Skin epidermis (tissue), 12 donors: Measurements from ENCODE around the gene ZFYVE26.

ENCODE experiments used
- H3K27ac ChIP-seq, 21 experiments: fragments of 200-600 bp; sonication (generic) in 11 of 21; one replicate each; pipeline ENCODE4 v1.5.0; 2020; ENCODE audit warnings: mild to moderate bottlenecking in 3 of 21, inconsistent platforms in 2 of 21, moderate library complexity in 2 of 21
- H3K4me3 ChIP-seq, 7 experiments: fragments of 200-600 bp; sonication (generic) in 2 of 7; one replicate each; pipeline ENCODE4 v1.5.0; 2020; ENCODE audit warnings: inconsistent platforms in 2 of 7, mild to moderate bottlenecking in 2 of 7, moderate library complexity in 1 of 7

The ZFYVE26 gene

DNA sequence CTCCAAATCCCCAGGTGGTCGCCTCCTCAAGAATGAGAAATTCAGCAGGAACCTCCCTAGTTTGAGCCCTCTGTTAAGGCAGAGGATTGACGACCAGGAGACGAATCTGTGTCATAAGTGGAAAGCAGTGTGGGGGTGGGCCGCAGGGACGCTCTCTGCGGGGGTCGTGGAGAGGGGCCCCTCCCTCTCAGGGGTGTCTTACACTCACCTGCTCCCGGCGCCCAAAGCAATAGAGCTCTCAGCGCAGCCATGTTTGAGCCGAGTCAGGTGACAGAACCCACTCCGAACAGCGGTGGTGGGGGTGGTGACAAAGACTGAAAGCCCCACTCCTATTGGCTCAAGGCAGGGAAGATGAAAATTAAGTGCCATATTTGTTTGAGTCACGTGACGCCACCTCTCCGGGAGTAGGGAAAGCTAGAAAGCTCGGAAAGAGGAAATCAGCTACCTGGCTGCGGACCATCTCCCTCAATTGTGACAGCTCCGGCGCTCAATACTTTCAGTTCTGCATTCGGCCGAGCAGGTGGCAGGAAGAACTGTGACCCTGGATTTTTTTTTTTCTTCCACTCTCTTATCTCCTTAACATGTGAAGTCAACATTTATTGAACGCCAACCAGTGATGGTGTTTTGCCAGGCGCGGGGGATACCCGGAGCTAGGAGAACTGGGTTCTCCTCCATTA lies at the start of gene ZFYVE26:
TSS of gene ZFYVE26 (minus strand) at position 265 of the 677 bp plus-strand sequence. CDS start 627 bp downstream, outside the sequence.
- Histone ChIP-seq H3K27ac (peak within 1 kb of the TSS in 20 of 21 experiments; percentile 68 to 90 (median 82)), H3K4me3 (peak within 1 kb of the TSS; percentile 55 to 93 (median 79))

- no peak overlapping the region for H3K27ac ChIP-seq
- no peak overlapping the region for H3K4me3 ChIP-seq
These were observed 46.8 kb upstream of the ZFYVE26 start for GRCh38 chr14:67863223-67863622.

- Histone ChIP-seq H3K27ac (no peak overlapping the region), H3K4me3 (no peak overlapping the region)
These were observed 42.9 kb upstream of the ZFYVE26 start for GRCh38 chr14:67859169-67859749.

DNA sequence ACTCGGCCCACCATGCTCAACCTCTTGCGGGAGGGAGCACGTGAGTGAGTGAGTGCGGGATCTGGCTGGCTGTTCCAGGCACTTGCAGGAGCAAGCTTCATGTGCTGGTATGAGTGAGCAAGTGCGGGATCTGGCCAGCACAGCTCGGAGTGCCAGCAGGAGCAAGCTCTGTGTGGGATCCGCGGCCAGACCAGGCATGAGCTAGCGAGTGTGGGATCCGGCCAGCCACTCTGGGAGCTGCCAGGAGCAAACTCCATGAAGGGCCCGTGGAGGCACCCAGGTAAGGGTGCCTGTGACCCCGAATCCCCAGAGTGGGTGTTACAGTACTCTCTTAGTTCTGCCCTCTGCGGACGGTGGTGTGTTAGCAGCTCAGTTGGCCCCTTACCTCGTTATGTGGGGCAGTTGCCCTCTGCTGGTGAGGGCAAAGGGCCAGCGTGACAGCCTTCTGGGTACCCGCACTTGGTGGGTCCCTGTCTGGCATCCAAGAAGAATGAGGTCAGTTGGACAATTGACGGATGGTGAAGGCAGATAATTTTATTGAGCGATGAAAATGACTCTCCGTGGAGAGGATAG lies 41.5 kb upstream of the ZFYVE26 start:
- H3K27ac ChIP-seq = no peak overlapping the region

DNA sequence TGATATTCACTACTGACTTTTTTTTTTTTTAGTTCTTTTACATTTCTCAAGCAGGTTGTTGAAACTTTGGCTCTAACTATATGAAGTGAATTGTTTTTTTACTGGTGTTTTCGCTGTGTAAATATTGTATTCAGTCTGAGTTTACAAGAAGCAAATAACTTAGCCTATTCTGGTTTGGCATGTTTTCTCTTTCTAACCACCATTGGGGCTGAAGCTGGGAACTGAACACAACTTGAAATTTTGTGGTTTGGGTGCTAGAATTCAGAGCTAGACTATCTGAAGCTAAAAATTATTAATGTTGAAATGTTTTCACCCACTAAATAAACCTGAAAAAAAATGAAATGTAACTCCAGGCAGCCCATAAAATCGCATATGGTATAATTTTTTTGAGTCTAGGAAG lies 40.4 kb upstream of the ZFYVE26 start:
- Histone ChIP-seq H3K27ac (no peak overlapping the region), H3K4me3 (no peak overlapping the region)

More for the DNA sequence above, 41.5 kb upstream of the ZFYVE26 start:
- no peak overlapping the region for H3K4me3 ChIP-seq

- H3K4me3 ChIP-seq = no peak overlapping the region
- H3K27ac ChIP-seq = peak overlapping the region in 2 of 21 experiments; percentile 1 to 28
These were observed 37.3 kb upstream of the ZFYVE26 start for GRCh38 chr14:67853715-67854114.

DNA sequence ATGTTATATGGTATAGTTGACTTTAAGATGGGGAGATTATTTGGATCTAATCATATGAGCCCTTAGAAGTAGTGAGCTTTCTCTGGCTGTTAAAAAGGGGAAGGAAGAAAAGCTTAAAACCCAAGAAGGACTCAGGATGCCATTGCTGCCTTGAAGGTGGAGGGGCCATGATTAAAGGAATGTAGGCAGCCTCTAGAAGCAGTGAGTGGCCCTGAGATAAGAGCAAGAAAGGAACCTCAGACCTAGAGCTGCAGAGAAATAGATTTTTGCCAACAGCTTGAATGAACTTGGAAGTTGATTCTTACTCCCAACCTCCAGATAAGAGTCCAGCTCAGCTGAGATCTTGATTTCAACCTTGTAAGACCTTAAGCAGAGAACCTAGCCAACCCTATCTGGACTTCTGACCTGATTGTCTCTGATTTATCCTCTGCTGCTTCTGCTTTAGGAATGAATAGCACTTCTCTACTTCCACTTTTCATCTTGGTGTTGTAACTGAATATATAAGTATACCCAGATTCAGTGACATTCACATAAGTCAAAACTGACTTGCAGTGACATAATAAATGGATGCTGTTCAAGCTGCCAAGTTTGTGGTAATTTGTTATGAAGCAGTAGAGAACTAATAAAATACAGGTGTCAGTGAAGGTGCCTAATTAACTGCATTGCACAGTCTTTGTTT lies 36.7 kb upstream of the ZFYVE26 start:
- Histone ChIP-seq H3K4me3 (no peak overlapping the region), H3K27ac (peak overlapping the region in 3 of 21 experiments; percentile 15 to 63 (median 28))

DNA sequence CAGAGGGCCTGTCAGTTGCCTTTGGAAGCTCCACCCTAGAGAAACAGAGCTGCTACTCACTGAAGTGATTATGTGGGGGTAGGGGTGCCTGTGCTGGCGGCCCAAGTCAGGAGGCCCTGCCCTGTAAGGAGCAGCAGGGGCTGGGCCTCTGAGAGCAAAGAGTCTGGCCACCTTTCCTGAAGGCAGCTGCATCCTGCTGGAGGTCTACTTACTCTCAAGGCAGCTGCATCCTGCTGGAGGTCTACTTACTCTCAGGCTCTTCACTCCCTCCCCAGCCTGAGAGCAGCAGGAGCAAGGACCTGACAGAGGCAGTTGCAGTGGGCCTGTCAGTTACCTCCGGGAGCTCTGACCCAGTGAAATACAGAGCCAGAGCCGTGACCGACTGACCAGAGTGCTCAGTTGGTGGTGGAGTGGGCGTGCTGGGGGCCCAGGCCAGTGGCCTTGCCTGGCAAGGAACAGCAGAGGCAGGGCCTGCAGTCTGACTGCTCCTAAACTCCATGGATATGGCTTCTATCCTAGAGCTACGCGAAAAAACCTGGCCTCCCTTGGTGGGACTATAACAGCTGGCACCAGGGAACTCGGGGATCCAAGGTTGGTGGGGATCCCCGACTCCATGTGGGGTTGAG lies 35.5 kb upstream of the ZFYVE26 start:
- no peak overlapping the region for H3K4me3 ChIP-seq
- peak overlapping the region in 2 of 21 experiments; percentile 14 to 20 for H3K27ac ChIP-seq

DNA sequence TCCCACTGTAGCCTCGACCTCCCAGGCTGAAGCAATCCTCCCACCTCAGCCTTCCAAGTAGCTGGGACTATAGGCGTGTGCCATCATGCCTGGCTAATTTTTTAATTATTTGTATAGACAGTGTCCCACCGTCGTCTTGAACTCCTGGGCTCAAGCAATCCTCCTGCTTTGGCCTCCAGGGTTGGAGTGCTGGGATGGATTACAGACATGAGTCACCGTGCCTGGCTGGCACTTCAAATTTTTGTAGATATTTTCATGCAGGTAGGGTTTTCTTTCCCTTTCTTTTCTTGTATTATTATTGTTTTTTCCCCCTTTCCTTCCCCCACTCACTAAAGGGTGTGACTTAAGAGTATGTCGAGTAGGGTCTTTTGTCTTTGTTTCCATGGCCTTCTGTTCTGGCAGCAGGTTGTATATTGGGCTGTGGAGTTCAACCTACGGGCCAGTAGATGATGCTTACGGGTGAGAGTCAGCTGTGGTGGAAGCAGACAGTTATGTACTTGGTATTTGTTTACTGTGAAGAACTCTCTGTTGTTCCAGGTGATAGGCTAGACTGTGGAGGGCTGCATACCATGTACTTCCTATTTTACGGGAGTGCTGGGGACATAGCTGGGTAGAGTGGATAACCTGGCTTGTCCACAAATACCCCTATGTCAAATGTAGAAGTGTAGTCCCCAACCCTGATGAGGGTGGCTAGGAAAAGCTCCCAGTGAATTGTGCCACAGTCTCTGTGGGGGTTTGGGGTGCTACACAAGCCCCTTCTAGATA lies 33.9 kb upstream of the ZFYVE26 start:
- no peak overlapping the region for H3K27ac ChIP-seq
- no peak overlapping the region for H3K4me3 ChIP-seq

DNA sequence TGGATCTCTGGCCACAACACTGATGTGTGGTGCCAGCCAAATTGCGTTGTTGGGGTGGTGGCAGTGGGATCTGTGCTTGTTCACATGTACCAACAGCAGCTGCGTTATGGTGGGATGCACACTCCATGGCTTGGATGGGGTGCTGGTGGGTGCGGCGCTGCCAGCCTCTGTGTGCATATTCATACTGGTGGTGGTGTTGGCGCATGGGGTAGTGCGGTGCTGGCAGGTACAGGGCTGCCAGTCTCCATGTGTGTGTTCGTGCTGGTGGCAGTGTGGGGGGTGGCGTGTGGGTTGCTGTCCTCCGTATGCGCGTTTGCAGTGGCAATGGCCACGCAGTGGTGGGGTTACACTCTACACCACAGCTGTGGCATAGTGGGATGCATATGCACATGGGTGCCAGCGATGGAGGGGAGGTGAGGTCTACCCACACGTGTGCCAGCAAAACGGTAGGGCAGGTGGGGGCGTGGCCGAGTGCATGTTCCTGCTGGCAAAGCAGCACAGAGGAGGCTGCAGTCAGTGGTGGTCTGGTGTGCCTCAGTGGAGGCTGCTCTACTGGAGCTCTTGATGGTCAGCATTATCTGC lies 29.7 kb upstream of the ZFYVE26 start:
- Histone ChIP-seq H3K27ac (no peak overlapping the region), H3K4me3 (no peak overlapping the region)

DNA sequence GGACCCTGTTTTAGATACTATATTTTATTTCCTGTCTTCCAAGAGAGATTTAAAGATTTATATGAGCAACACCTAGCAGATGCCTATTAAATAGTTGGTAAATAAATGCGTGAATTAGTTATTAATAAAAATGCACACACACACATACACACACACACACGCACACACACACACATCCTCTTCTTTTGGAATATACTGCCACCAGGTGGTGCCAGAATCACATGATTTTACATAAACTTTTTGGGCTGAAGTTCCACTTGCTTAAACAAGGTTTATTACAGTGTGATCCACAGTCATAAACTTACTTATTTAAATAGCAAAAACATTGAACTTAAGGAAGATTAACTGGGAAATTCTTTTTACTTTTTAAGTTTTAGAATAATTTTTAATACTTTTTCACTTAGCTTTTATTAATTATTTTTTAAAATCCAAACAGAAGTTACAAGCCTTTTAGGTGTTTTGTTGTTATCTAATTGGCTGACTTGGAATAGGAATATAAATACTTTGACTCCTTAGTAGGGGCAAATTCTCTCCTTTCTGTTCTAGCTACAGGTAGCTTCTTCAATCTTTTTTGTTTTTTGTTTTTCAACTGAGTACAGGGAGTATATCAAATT lies 20.7 kb upstream of the ZFYVE26 start:
- no peak overlapping the region for H3K4me3 ChIP-seq
- no peak overlapping the region for H3K27ac ChIP-seq

DNA sequence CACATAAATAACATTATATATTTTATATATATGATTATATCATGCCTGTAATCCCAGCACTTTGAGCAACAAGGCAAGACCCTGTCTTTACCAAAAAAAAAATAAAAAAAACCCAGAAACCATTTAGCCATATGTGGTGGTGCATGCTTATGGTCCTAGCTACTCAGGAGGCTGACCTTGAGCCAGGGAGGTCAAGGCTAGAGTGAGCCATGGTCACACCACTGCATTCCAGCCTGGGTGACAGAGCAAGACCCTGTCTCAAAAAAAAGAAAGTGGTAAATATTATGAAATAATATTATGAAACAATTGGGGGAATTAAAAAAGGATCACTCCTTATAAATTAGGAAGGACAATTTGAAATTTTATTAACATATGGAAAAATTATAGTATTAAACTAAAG lies 19.2 kb upstream of the ZFYVE26 start:
- H3K4me3 ChIP-seq = no peak overlapping the region

GRCh38 chr14:67833403-67833802 lies 17.0 kb upstream of the ZFYVE26 start:
- H3K4me3 ChIP-seq = no peak overlapping the region
- no peak overlapping the region for H3K27ac ChIP-seq

More for the DNA sequence above, 19.2 kb upstream of the ZFYVE26 start:
- no peak overlapping the region for H3K27ac ChIP-seq

DNA sequence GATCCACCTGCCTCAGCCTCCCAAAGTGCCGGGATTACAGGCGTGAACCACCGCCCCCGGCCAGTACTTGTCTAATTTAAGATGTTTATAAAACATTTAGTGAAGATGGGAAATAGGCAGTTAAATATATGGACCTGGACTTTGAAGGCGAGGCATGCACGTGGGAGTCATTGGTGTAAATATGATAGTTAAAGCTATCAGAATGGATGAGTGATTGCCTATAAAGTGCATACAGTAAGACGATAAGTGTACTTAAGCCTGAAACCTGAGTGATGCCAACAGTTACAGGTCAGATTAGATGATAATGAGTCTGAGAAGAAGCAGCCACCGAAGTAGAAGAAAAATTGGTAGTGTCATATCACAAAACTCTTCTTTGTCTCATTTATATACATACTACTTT lies 14.7 kb upstream of the ZFYVE26 start:
- Histone ChIP-seq H3K4me3 (no peak overlapping the region), H3K27ac (no peak overlapping the region)

DNA sequence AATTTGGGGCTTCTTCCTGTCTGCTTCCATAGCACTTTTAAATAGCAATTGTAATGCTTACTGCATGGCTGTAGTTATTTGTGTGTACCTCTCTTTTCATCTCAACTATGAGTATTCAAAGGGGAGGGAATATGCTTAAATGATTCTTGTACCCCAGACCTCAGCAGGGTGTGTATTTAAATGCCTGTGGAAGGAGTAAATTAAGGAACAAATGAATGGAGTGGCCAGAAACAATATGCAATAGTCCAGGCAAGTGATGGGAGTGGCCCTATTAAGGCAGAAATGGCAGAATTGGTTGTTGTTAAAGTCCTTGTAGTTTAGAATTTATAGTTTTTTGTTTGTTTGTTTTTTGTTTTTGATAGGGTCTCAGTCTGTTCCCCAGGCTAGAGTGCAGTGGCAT lies 4.7 kb upstream of the ZFYVE26 start:
- Histone ChIP-seq H3K27ac (peak overlapping the region in 2 of 21 experiments; percentile 4 to 85), H3K4me3 (no peak overlapping the region)

DNA sequence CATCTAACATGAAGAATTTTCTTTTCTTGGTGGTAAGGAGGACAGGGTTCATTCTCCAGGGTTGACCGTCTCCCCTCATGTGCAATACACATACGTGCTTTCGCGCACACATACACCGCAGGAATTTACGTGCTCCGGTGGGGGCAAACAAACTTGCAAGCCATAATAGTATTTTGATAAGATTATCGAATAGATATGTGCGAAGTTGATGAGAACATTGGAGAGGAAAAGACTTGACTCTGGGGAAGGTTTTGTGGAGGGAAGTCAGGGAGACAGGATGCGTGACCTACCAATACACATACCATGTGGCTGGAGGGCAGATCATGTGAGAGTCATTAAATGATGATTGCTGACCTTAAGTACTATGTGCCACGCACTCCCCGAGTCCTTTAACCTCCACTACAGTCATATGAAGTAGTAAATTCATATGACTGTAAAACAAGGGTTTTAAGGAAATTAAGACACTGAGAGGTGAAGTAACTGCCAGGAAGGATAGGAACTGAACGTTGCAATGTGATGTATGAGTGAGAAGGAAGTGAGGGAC lies 4.1 kb upstream of the ZFYVE26 start:
- Histone ChIP-seq H3K27ac (peak overlapping the region in 14 of 21 experiments; percentile 48 to 85 (median 78)), H3K4me3 (peak overlapping the region; percentile 71 to 93 (median 84))

GRCh38 chr14:67819563-67820421 lies 3.4 kb upstream of the ZFYVE26 start, which contains the start of gene RAD51B:
TSS of gene RAD51B (plus strand) at chr14:67819779.
- H3K4me3 ChIP-seq = peak within 1 kb of the TSS; percentile 71 to 93 (median 84)
- peak within 1 kb of the TSS in 20 of 21 experiments; percentile 48 to 85 (median 77) for H3K27ac ChIP-seq
